Progenitor cell of endocrine pancreas (in vitro differentiated cells): Measurements from ENCODE around the gene PMVK. TPM values are rescaled to one million over a fixed set of nuclear protein-coding genes. Genes with fewer than 3 reads are reported as not detected.

ENCODE experiments used
- DNase-seq: peaks from one replicate; pipeline ENCODE4 v3.0.0; 2021; ENCODE audit warnings: low spot score; ENCODE audit not compliant: unreplicated experiment
- H3K27ac Mint-ChIP-seq: 2 replicates; pipeline ENCODE4 v1.8.0; 2021; ENCODE audit warnings: mild to moderate bottlenecking, moderate library complexity, mixed read lengths
- H3K27me3 Mint-ChIP-seq: 2 replicates; pipeline ENCODE4 v1.8.0; 2021; ENCODE audit warnings: mixed read lengths
- H3K36me3 Mint-ChIP-seq: 2 replicates; pipeline ENCODE4 v1.8.0; 2022; ENCODE audit warnings: mixed read lengths; ENCODE audit not compliant: insufficient read depth
- H3K4me1 Mint-ChIP-seq: 2 replicates; pipeline ENCODE4 v1.8.0; 2021; ENCODE audit warnings: low read depth, mixed read lengths
- H3K4me3 Mint-ChIP-seq: 2 replicates; pipeline ENCODE4 v1.8.0; 2021; ENCODE audit warnings: low read depth, mild to moderate bottlenecking, moderate library complexity, mixed read lengths
- H3K9me3 Mint-ChIP-seq: 2 replicates; pipeline ENCODE4 v1.8.0; 2021; ENCODE audit warnings: low read depth, mixed read lengths
- CTCF ChIP-seq: fragments of 200-600 bp; sonication (generic); IDR thresholded peaks from one replicate; pipeline ENCODE4 v1.5.0; 2021; ENCODE audit warnings: antibody characterized with exemption, mild to moderate bottlenecking; ENCODE audit not compliant: unreplicated experiment
- total RNA-seq: library from RNA; stranded (reverse); gene quantifications from 2 replicates; pipeline ENCODE4 v1.2.1, GENCODE V29; 2021

PMVK gene
- total RNA-seq, 1 donor from 2014 or later: 26.9 TPM

- no peak for TF ChIP-seq CTCF
- Mint-ChIP-seq H3K27ac (no peak overlapping the region), H3K4me1 (peaks cover 37% of the 10 kb centered on the region), H3K4me3 (no peak overlapping the region), H3K36me3 (peaks cover 4% of the 10 kb centered on the region), H3K9me3 (no peaks in the 10 kb centered on the region), H3K27me3 (no peaks in the 10 kb centered on the region)
- DNase-seq: no peak
Observed at GRCh38 chr1:154959426-154959780, 22.9 kb upstream of the PMVK start.

GRCh38 chr1:154958681-154959425 is 22.3 kb upstream of the PMVK start:
- Mint-ChIP-seq H3K36me3 (peaks cover 2% of the 10 kb centered on the region), H3K4me3 (peak overlapping the region; percentile 16), H3K27ac (no peak overlapping the region), H3K4me1 (peaks cover 41% of the 10 kb centered on the region), H3K27me3 (no peaks in the 10 kb centered on the region), H3K9me3 (no peaks in the 10 kb centered on the region)
- no peak for TF ChIP-seq CTCF
- DNase-seq: no peak

- H3K4me1 Mint-ChIP-seq: peaks cover 46% of the 10 kb centered on the region
- no peak overlapping the region for H3K27ac Mint-ChIP-seq
- no peak overlapping the region for H3K4me3 Mint-ChIP-seq
- no peaks in the 10 kb centered on the region for H3K36me3 Mint-ChIP-seq
- no peaks in the 10 kb centered on the region for H3K9me3 Mint-ChIP-seq
- TF ChIP-seq CTCF: no peak
- no peak for DNase-seq
- no peaks in the 10 kb centered on the region for H3K27me3 Mint-ChIP-seq
Observed at GRCh38 chr1:154958036-154958435, 21.5 kb upstream of the PMVK start.

GRCh38 chr1:154957091-154957657 is 20.7 kb upstream of the PMVK start:
- Mint-ChIP-seq H3K4me1 (peaks cover 45% of the 10 kb centered on the region), H3K9me3 (no peaks in the 10 kb centered on the region), H3K36me3 (no peaks in the 10 kb centered on the region), H3K27me3 (no peaks in the 10 kb centered on the region), H3K4me3 (peak overlapping the region; percentile 11), H3K27ac (peak overlapping the region; percentile 98)
- DNase-seq: no peak
- no peak for TF ChIP-seq CTCF

- TF ChIP-seq CTCF: no peak
- Mint-ChIP-seq H3K27ac (peak overlapping the region; percentile 98), H3K27me3 (no peaks in the 10 kb centered on the region), H3K4me3 (peak overlapping the region; percentile 84), H3K9me3 (no peaks in the 10 kb centered on the region), H3K36me3 (no peaks in the 10 kb centered on the region), H3K4me1 (peaks cover 45% of the 10 kb centered on the region)
- DNase-seq: no peak
Observed at GRCh38 chr1:154956544-154956941, 20.0 kb upstream of the PMVK start.
